HG03066 (cell line): ENCODE results near the gene OR4F29.
"Not testable (repeated sequence)": the region's sequence is repeated elsewhere in the genome, so short reads cannot be mapped to it uniquely, and the experiment has no call there.

Experiments used
- ATAC-seq: cut with Tn5 transposase; IDR thresholded peaks from one replicate; pipeline ENCODE4 v1.9.1; 2021; ENCODE audit warnings: low read depth; ENCODE audit not compliant: unreplicated experiment

Gene OR4F29

GRCh38 chr1:451578-451977, at the start of gene OR4F29:
Gene OR4F29, minus strand, starts transcription at chr1:451678. Its CDS starts 0 bp downstream, at chr1:451678.
- not testable (repeated sequence) for ATAC-seq
